Uterus (tissue), 2 donors: Measurements from ENCODE around the gene PITPNM3.

ENCODE experiments used
- CTCF ChIP-seq, 4 experiments: fragments of 200-600 bp in 2 of 4; fragments of 450-650 bp in 2 of 4; sonication (generic) in 2 of 4; IDR thresholded peaks; one replicate each; pipeline ENCODE4 v1.5.1; 2016 to 2019; ENCODE audit warnings: antibody characterized with exemption in 4 of 4, mild to moderate bottlenecking in 2 of 4, moderate library complexity in 1 of 4
- POLR2A ChIP-seq, 2 donors: fragments of 450-650 bp; IDR thresholded peaks; one replicate each; pipeline ENCODE4 v1.6.1; 2016; ENCODE audit warnings: antibody characterized with exemption in 2 of 2, mild to moderate bottlenecking in 1 of 2, moderate library complexity in 1 of 2

- TF ChIP-seq CTCF (IDR thresholded peaks at IDR 0.05): no peak
- TF ChIP-seq POLR2A (IDR thresholded peaks at IDR 0.05): no peak
Observed at GRCh38 chr17:6578491-6578890, 22.1 kb upstream of the PITPNM3 start.
